SK-N-MC (cell line): Measurements from ENCODE around the gene TPRKB.
"Not testable (repeated sequence)": the region's sequence is repeated elsewhere in the genome, so short reads cannot be mapped to it uniquely, and the experiment has no call there.

Source experiments
- EZH2 ChIP-seq: fragments of 200-600 bp; sonication (generic); IDR thresholded peaks from one replicate; pipeline ENCODE4 v1.6.1; 2017; ENCODE audit warnings: antibody characterized with exemption
- FOXP2 ChIP-seq: optimal IDR thresholded peaks from 2 replicates; pipeline ENCODE3; 2011; ENCODE audit warnings: mild to moderate bottlenecking, moderate library complexity; ENCODE audit not compliant: insufficient read depth; ENCODE audit errors: extremely low read length, control extremely low read depth
- POLR2AphosphoS5 ChIP-seq: IDR thresholded peaks from 2 replicates; pipeline ENCODE4 v1.6.1; 2012; ENCODE audit warnings: mild to moderate bottlenecking, low read depth, low read length, borderline replicate concordance

GRCh38 chr2:73778867-73779466 lies 41.8 kb upstream of the TPRKB start:
- TF ChIP-seq POLR2AphosphoS5, EZH2, FOXP2: not testable (repeated sequence)
